GM13976 (cell line): Measurements from ENCODE around the gene PRR3.

Experiments
- DNase-seq: peaks from one replicate; pipeline ENCODE4 v3.0.0; 2012; ENCODE audit warnings: low spot score
- CTCF ChIP-seq: IDR thresholded peaks from 2 replicates; pipeline ENCODE4 v1.5.1; 2012; ENCODE audit warnings: borderline replicate concordance, mild to moderate bottlenecking; ENCODE audit not compliant: insufficient read depth; ENCODE audit errors: extremely low read depth, missing control alignments, control extremely low read depth
- in situ Hi-C: fragments of 300-500 bp; cut with MboI; formaldehyde crosslinking; loops from one replicate; pipeline ENCODE4 v1.12.0; 2022; ENCODE audit warnings: low sequenced_read_pairs, mixed read lengths, inconsistent platforms; ENCODE audit not compliant: unreplicated experiment

The PRR3 gene

GRCh38 chr6:30530014-30530413 lies 27.1 kb upstream of the PRR3 start:
- in situ Hi-C loops, result loop anchor here (5.0 kb wide), 1 partner anchor 38 kb away; no protein-coding TSS in a partner anchor
- TF ChIP-seq CTCF, result no peak
- DNase-seq, result no peak

- no peak for DNase-seq
- no peak for TF ChIP-seq CTCF
- in situ Hi-C loops, result loop anchor here (5.0 kb wide), 1 partner anchor 41 kb away; no protein-coding TSS in a partner anchor
These were observed 23.4 kb upstream of the PRR3 start for GRCh38 chr6:30533460-30534294.

GRCh38 chr6:30537931-30538330 lies 19.2 kb upstream of the PRR3 start:
- DNase-seq, result no peak
- in situ Hi-C loops, result no loop called here
- TF ChIP-seq CTCF, result no peak

GRCh38 chr6:30541515-30542403 lies 15.3 kb upstream of the PRR3 start:
- peak; percentile 77 for DNase-seq
- in situ Hi-C loops, result no loop called here
- TF ChIP-seq CTCF, result peak; percentile 96

- TF ChIP-seq CTCF, result no peak
- in situ Hi-C loops, result no loop called here
- DNase-seq, result no peak
These were observed 14.7 kb upstream of the PRR3 start for GRCh38 chr6:30542404-30542725.

- DNase-seq, result no peak
- in situ Hi-C loops, result no loop called here
- no peak for TF ChIP-seq CTCF
These were observed 14.2 kb upstream of the PRR3 start for GRCh38 chr6:30542915-30543314.
